Measurements from ENCODE around the gene C1QTNF8. TPM values are rescaled to one million over a fixed set of nuclear protein-coding genes. Genes with fewer than 3 reads are reported as not detected.

Gene C1QTNF8
- total RNA-seq, 1 donor from 2014 or later, result not detected

GRCh38 chr16:1039762-1040161 lies 56.3 kb downstream of the C1QTNF8 start:
- Mint-ChIP-seq H3K27me3 (no peaks in the 10 kb centered on the region), H3K27ac (no peak overlapping the region), H3K4me3 (no peak overlapping the region), H3K4me1 (ENCODE audit: unreplicated experiment) (peaks cover 7% of the 10 kb centered on the region), H3K36me3 (no peaks in the 10 kb centered on the region), H3K9me3 (peaks cover 8% of the 10 kb centered on the region)
- DNase-seq (ENCODE audit: extremely low spot score, unreplicated experiment), result no peak
- TF ChIP-seq, protein P1, sequence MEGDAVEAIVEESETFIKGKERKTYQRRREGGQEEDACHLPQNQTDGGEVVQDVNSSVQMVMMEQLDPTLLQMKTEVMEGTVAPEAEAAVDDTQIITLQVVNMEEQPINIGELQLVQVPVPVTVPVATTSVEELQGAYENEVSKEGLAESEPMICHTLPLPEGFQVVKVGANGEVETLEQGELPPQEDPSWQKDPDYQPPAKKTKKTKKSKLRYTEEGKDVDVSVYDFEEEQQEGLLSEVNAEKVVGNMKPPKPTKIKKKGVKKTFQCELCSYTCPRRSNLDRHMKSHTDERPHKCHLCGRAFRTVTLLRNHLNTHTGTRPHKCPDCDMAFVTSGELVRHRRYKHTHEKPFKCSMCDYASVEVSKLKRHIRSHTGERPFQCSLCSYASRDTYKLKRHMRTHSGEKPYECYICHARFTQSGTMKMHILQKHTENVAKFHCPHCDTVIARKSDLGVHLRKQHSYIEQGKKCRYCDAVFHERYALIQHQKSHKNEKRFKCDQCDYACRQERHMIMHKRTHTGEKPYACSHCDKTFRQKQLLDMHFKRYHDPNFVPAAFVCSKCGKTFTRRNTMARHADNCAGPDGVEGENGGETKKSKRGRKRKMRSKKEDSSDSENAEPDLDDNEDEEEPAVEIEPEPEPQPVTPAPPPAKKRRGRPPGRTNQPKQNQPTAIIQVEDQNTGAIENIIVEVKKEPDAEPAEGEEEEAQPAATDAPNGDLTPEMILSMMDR (conservative IDR thresholded peaks at IDR 0.05), result no peak

- no peak overlapping the region for H3K27ac Mint-ChIP-seq
- no peak overlapping the region for H3K4me3 Mint-ChIP-seq
- H3K9me3 Mint-ChIP-seq, result peaks cover 8% of the 10 kb centered on the region
- H3K36me3 Mint-ChIP-seq, result no peaks in the 10 kb centered on the region
- TF ChIP-seq, protein P1 (conservative IDR thresholded peaks at IDR 0.05), result no peak
- H3K27me3 Mint-ChIP-seq, result no peaks in the 10 kb centered on the region
- H3K4me1 Mint-ChIP-seq (ENCODE audit: unreplicated experiment), result peaks cover 7% of the 10 kb centered on the region
- no peak for DNase-seq (ENCODE audit: extremely low spot score, unreplicated experiment)
Observed at GRCh38 chr16:1038932-1039331, 57.1 kb downstream of the C1QTNF8 start.

Other genes with a start within 250 kb of the C1QTNF8 start
- 20.8 and 21.4 TPM in 2 replicates for gene LMF1, start 125.3 kb downstream of the C1QTNF8 start, total RNA-seq (ENCODE audit: low replicate concordance)
- gene SOX8, start 114.5 kb downstream of the C1QTNF8 start, total RNA-seq (ENCODE audit: low replicate concordance), result 1.4 and 6.7 TPM in 2 replicates
- gene SSTR5, start 23.5 kb downstream of the C1QTNF8 start, total RNA-seq (ENCODE audit: low replicate concordance), result 0.43 and 1.8 TPM in 2 replicates
- 23.2 and 38.1 TPM in 2 replicates for gene CACNA1H, start 56.9 kb upstream of the C1QTNF8 start, total RNA-seq (ENCODE audit: low replicate concordance)
- gene TPSG1, start 129.0 kb upstream of the C1QTNF8 start, total RNA-seq (ENCODE audit: low replicate concordance), result 0.43 TPM in 1 of 2 replicates, not detected in the other
- gene TPSB2, start 133.9 kb upstream of the C1QTNF8 start, total RNA-seq (ENCODE audit: low replicate concordance), result not detected in 2 replicates
- not detected in 2 replicates for gene TPSAB1, start 144.5 kb upstream of the C1QTNF8 start, total RNA-seq (ENCODE audit: low replicate concordance)
- not detected in 2 replicates for gene TPSD1, start 159.8 kb upstream of the C1QTNF8 start, total RNA-seq (ENCODE audit: low replicate concordance)
- 157 and 170 TPM in 2 replicates for gene UBE2I, start 213.4 kb upstream of the C1QTNF8 start, total RNA-seq (ENCODE audit: low replicate concordance)
- 5.0 and 6.9 TPM in 2 replicates for gene BAIAP3, start 237.4 kb upstream of the C1QTNF8 start, total RNA-seq (ENCODE audit: low replicate concordance)